Activated T-helper 17 cell treated with anti-CD3 and anti-CD28 coated beads, Interleukin-2, amount 50 U/mL, for 72 hours (primary cell): ENCODE measurements around the gene PLCD3. TPM values are rescaled to one million over a fixed set of nuclear protein-coding genes. Genes with fewer than 3 reads are reported as not detected.
A peak's percentile ranks its signal among the peaks of the same experiment; 100 is the strongest.

Experiments
- ATAC-seq: fragments of 150-1000 bp; cut with Tn5 transposase; replicated peaks from 2 replicates; pipeline ENCODE4 v1.10.0; 2021; ENCODE audit warnings: mild to moderate bottlenecking, moderate library complexity
- H3K27ac Mint-ChIP-seq: one replicate; pipeline ENCODE4 v1.8.0; 2022; ENCODE audit warnings: mixed read lengths
- H3K27me3 Mint-ChIP-seq: one replicate; pipeline ENCODE4 v1.8.0; 2022; ENCODE audit warnings: mixed read lengths
- H3K36me3 Mint-ChIP-seq: one replicate; pipeline ENCODE4 v1.8.0; 2022; ENCODE audit warnings: low read depth, mild to moderate bottlenecking, mixed read lengths
- H3K4me1 Mint-ChIP-seq: one replicate; pipeline ENCODE4 v1.8.0; 2022; ENCODE audit warnings: mixed read lengths
- H3K4me3 Mint-ChIP-seq: one replicate; pipeline ENCODE4 v1.8.0; 2022; ENCODE audit warnings: mild to moderate bottlenecking, mixed read lengths
- H3K9me3 Mint-ChIP-seq: one replicate; pipeline ENCODE4 v1.8.0; 2022; ENCODE audit warnings: mixed read lengths
- total RNA-seq, 2 donors: library from RNA; stranded (reverse); gene quantifications; one replicate each; pipeline ENCODE4 v1.2.3, GENCODE V29; 2022

The PLCD3 gene
- total RNA-seq, 2 donors from 2014 or later: 3.1 to 6.5 TPM

DNA sequence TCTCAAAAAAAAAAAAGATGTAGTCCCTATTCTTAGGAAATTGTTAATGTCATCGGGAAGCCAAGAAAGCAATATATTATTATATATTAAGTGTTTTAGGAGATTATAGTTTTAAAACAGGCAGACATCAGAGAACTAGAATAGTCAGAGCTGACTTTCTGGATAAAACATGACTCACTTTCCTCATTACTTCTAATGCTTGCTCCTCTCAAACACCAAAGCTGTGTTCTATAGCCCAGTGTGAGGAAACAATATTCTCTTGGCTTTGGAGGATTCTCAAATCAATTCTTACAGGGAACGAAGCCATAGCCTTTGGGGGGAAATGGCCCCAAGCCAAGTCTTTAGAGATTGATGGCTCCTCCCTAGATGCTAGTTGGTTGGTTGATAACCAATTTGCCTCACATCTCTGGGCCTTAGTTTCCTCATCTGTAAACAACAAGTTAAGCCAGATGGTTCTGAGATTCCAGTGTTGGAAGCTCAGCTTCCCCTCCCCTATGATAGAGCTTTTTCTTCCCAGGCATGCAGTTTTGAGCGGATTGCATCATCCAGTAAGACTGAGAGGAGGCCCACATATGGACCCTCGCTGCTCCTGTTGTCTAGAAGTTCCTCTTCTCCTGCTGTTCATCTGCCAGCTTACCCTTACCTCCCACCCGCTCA lies 58.8 kb downstream of the PLCD3 start:
- H3K27me3 Mint-ChIP-seq: no peaks in the 10 kb centered on the region
- ATAC-seq: no peak
- no peaks in the 10 kb centered on the region for H3K9me3 Mint-ChIP-seq
- H3K36me3 Mint-ChIP-seq: peaks cover 75% of the 10 kb centered on the region
- no peak overlapping the region for H3K27ac Mint-ChIP-seq
- H3K4me1 Mint-ChIP-seq: peaks cover 4% of the 10 kb centered on the region
- no peak overlapping the region for H3K4me3 Mint-ChIP-seq

- Mint-ChIP-seq H3K27me3 (no peaks in the 10 kb centered on the region), H3K36me3 (peaks cover 70% of the 10 kb centered on the region), H3K4me1 (no peaks in the 10 kb centered on the region), H3K27ac (no peak overlapping the region), H3K9me3 (no peaks in the 10 kb centered on the region), H3K4me3 (no peak overlapping the region)
- no peak for ATAC-seq
These were observed 61.5 kb downstream of the PLCD3 start for GRCh38 chr17:45070809-45071208.

DNA sequence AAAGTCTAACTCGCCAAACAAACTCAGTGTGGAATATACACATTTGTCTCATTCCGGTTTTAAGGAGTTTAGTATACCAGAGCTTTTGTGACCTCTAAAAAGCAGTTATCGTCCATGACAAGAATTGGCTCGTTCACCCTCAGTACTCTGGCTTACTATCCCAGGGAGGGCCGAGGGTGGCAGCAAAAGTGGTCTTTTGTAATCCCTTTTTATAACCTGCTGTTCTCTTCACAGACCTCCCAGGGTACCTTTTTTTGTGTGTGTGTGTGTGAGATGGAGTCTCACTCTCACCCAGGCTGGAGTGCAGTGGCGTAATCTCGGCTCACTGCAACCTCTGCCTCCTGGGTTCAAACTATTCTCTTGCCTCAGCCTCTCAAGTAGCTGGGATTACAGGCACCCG lies 62.3 kb downstream of the PLCD3 start:
- Mint-ChIP-seq H3K27me3 (no peaks in the 10 kb centered on the region), H3K4me1 (no peaks in the 10 kb centered on the region), H3K27ac (no peak overlapping the region), H3K9me3 (no peaks in the 10 kb centered on the region), H3K36me3 (peaks cover 66% of the 10 kb centered on the region), H3K4me3 (no peak overlapping the region)
- no peak for ATAC-seq

DNA sequence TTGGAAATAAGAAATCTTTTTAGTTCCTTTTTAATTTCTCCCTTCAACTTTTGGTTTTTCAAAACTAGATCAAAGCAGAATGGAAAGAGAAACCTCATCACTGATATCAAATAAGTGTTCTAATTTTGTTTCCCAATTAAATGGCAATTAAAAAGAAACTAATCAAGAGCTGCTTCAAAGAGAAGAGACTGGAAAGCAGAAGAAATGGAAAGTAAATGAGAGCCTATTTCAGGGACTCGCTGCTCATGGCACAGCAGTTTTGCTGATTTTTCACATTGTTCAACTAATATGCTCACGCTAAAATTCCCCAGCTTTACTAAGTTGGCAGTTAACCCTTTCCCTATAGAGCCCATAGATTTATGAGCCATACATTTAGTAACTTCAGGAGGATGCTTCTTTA lies 64.7 kb downstream of the PLCD3 start:
- Mint-ChIP-seq H3K4me1 (peaks cover 12% of the 10 kb centered on the region), H3K36me3 (peaks cover 62% of the 10 kb centered on the region), H3K27me3 (no peaks in the 10 kb centered on the region), H3K27ac (no peak overlapping the region), H3K9me3 (no peaks in the 10 kb centered on the region), H3K4me3 (no peak overlapping the region)
- ATAC-seq: no peak

DNA sequence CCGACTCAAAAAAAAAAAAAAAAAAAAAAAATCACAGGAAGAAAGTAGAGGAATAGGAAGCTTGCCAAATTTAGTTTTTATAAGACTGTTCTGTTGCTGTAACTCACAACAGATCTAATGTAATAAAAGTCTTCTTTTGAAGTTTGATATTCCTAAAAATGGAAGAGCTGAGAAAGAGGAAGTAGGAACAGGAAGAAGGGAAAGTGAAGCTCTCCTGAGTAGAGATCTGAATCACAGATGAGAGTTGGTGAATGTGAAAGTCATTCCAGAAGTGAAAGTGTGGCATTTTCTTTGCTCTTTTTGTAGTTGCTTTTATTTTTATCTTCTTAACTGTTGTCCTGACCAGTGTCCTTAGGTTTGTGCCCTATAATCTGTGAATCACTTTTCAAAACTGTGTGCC lies 69.1 kb downstream of the PLCD3 start:
- H3K4me3 Mint-ChIP-seq: peak overlapping the region; percentile 89
- no peak for ATAC-seq
- H3K27me3 Mint-ChIP-seq: no peaks in the 10 kb centered on the region
- H3K36me3 Mint-ChIP-seq: peaks cover 60% of the 10 kb centered on the region
- peaks cover 20% of the 10 kb centered on the region for H3K4me1 Mint-ChIP-seq
- H3K9me3 Mint-ChIP-seq: no peaks in the 10 kb centered on the region
- peak overlapping the region; percentile 22 for H3K27ac Mint-ChIP-seq

DNA sequence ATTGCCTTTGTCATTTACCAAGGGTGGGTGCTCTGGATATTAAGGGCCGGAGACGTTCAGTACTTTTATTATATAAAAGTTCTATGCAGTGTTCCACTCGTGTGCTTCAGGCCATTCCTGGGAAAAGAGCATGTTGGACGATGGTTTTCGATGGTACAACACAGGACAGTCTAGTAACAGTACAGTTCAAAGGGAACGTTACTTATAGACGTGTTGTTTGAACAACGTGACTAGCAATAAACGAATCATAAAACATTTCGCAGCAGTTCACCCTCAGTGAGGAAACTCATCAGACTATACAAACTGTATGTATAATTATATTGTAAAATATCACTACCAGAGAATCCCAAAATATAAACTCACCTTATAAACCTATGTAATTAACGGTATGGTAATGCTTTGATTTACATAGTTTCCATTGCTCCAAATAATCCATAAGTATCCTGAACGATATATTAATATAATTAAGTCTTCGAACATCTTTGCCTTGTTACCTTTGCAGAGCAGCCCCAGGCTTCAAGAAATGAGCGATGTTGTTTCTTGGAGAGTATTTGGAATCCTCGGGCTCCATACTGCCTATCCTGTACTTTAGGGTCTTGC lies 70.6 kb downstream of the PLCD3 start:
- peaks cover 20% of the 10 kb centered on the region for H3K4me1 Mint-ChIP-seq
- no peaks in the 10 kb centered on the region for H3K27me3 Mint-ChIP-seq
- peak overlapping the region; percentile 89 for H3K4me3 Mint-ChIP-seq
- no peak for ATAC-seq
- no peaks in the 10 kb centered on the region for H3K9me3 Mint-ChIP-seq
- peak overlapping the region; percentile 97 for H3K27ac Mint-ChIP-seq
- H3K36me3 Mint-ChIP-seq: peaks cover 54% of the 10 kb centered on the region

DNA sequence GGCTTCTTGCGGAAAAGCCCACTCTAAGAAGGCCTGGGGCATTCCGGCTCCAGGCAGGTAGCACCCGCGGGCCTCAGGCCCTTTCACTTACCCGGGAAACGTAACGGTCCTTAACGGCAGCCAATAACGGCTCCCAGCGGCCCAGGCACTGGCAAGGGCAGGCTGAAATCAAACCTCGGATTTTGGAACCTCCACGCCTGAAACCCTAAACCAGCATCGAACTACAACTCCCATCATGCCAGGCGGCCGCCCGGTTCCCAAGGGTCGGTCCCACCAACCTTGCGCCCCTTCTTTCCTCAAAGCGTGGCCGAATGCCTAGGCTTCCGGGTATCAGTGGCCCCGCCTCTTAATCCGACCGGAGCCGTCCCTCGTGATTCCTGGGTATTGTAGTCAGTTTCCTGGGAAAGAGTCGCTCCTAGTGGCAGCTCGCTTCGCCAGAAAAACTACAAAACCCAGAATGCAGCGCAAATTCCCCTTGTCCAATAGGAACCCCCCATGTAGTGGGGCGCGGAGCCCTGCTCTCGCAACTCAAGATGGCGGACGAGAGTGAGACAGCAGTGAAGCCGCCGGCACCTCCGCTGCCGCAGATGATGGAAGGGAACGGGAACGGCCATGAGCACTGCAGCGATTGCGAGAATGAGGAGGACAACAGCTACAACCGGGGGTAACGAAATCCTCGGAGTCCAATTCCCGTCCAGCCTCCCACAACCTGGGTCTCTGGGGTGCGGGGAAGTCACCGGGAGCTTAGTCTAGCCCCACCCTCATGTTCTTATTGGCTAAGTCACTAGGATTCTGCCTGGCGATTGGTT lies 71.3 kb downstream of the PLCD3 start, which contains the start of gene NMT1:
Gene NMT1, plus strand, starts transcription at position 521 of the 809 bp plus-strand sequence. Its CDS starts 13 bp downstream, at position 534.
- Mint-ChIP-seq H3K4me3 (peak within 1 kb of the TSS; percentile 89), H3K4me1 (peaks cover 20% of the 10 kb centered on the region), H3K36me3 (peaks cover 55% of the 10 kb centered on the region), H3K27ac (peak within 1 kb of the TSS; percentile 97), H3K9me3 (no peaks in the 10 kb centered on the region), H3K27me3 (no peaks in the 10 kb centered on the region)
- peak; percentile 94 for ATAC-seq

DNA sequence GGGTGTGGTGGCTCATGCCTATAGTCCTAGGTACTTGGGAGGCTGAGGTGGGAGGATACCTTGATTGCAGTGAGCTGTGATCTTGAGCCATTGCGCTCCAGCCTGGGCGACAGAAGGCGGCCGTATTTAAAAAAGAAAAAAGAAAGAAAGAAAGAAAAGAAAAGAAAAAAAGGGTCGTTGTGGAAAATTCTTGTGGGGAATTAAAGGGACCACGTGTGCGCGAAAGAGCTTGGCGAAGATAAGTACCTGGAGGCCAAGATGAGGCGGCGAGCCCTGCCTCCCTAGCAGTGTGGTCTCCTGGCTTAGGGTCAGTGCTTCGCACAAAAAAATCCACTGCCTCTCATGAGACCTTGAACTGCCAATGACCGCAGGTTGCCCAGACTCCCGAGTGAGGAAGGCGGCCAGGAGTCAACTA lies 71.9 kb downstream of the PLCD3 start:
- Mint-ChIP-seq H3K4me1 (peaks cover 24% of the 10 kb centered on the region), H3K27ac (peak overlapping the region; percentile 97), H3K4me3 (peak overlapping the region; percentile 89), H3K36me3 (peaks cover 61% of the 10 kb centered on the region), H3K9me3 (no peaks in the 10 kb centered on the region), H3K27me3 (no peaks in the 10 kb centered on the region)
- peak; percentile 0 for ATAC-seq

Other genes starting within 250 kb of the PLCD3 start
- 100 to 1,000 TPM; 105 to 215 TPM for gene EFTUD2, start 233.1 kb downstream of the PLCD3 start, total RNA-seq
- not detected for gene GFAP, start 217.0 kb downstream of the PLCD3 start, total RNA-seq
- gene KIF18B, start 184.7 kb downstream of the PLCD3 start, total RNA-seq: 10 to 100 TPM; 37.7 to 51.5 TPM
- gene C1QL1, start 164.2 kb downstream of the PLCD3 start, total RNA-seq: under 1 TPM; 0.32 to 0.34 TPM
- 10 to 100 TPM; 36.5 to 36.6 TPM for gene DCAKD, start 80.9 kb downstream of the PLCD3 start, total RNA-seq
- gene NMT1, start 71.2 kb downstream of the PLCD3 start, total RNA-seq: 100 to 1,000 TPM; 101 to 120 TPM
- 10 to 100 TPM in 1 of 2 donors, 1 to 10 TPM in 1; 9.8 to 12.6 TPM for gene ACBD4, start 3.2 kb upstream of the PLCD3 start, total RNA-seq
- gene HEXIM1, start 16.0 kb upstream of the PLCD3 start, total RNA-seq: 10 to 100 TPM; 45.9 to 66.4 TPM
- gene HEXIM2, start 29.4 kb upstream of the PLCD3 start, total RNA-seq: 1 to 10 TPM; 6.1 to 8.5 TPM
- gene FMNL1, start 89.4 kb upstream of the PLCD3 start, total RNA-seq: 100 to 1,000 TPM; 262 to 496 TPM
- under 1 TPM; 0.13 to 0.32 TPM for gene SPATA32, start 129.6 kb upstream of the PLCD3 start, total RNA-seq
- 10 to 100 TPM; 36.3 to 49.5 TPM for gene MAP3K14, start 184.5 kb upstream of the PLCD3 start, total RNA-seq